ENCODE data around the gene TNRC6C. TPM values are rescaled to one million over a fixed set of nuclear protein-coding genes. Genes with fewer than 3 reads are reported as not detected.

The TNRC6C gene
- total and polyA plus RNA-seq, 10 donors: 1.7 to 37.0 (median 18.3) TPM

DNA sequence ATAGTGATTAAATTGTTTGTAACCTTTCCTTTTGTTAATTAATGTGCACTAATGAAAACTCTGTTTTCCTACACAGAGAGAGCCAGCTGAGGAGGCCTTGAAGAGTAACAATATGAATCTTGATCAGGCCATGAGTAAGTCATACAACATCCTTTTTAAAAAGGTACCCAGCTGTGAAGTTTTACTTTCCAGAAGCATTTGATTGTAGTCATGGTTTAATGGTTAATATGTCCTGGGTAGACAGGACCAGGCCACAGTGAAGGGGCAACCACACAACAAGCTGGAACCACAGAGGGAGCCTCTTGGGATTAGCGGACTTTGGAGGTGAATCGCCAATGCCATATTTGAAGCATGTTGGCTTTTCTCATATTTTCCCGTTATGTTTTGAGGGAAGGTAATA, 114.5 kb downstream of the TNRC6C start:
- intact Hi-C loops (cut with DNase I; ENCODE audit: low total_unique reads): no loop called here
- 92 to 100% (median 99%) methylated on average over 3 of the region's 3 CpGs for WGBS, 5 donors
- peaks cover 11 to 100% (median 92%) of the 10 kb centered on the region in 6 donors for H3K36me3 ChIP-seq
- DNase-seq: no peak
- H3K9me3 ChIP-seq: no peaks in the 10 kb centered on the region
- TF ChIP-seq CTCF (IDR thresholded peaks at IDR 0.05 in 8 of 11, conservative IDR thresholded peaks at IDR 0.05 in 3 of 11) (no peak), POLR2A (IDR thresholded peaks at IDR 0.05) (no peak), POLR2AphosphoS5 (IDR thresholded peaks at IDR 0.05) (no peak)
- no peaks in the 10 kb centered on the region for H3K27me3 ChIP-seq (replicated peaks in 1 of 7)
- no peaks in the 10 kb centered on the region for H3K4me1 ChIP-seq
- no peak overlapping the region for H3K27ac ChIP-seq
- H3K4me3 ChIP-seq: no peak overlapping the region

DNA sequence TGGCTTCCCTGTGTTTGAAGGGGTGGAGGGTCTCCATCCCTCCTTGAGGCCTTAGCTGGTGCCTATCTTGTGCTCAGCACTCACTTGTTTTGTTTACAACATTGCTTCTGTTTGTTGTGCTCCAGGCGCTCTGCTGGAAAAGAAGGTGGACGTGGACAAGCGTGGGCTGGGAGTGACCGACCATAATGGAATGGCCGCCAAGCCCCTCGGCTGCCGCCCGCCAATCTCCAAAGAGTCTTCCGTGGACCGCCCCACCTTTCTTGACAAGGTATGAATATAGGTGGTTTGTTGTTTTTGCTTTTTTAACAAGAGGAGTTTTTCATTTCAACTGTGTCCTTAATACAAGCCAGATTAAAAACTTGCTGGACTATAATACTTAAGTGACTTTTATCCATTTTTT, 116.5 kb downstream of the TNRC6C start:
- peaks cover 11 to 100% (median 94%) of the 10 kb centered on the region in 6 donors for H3K36me3 ChIP-seq

DNA sequence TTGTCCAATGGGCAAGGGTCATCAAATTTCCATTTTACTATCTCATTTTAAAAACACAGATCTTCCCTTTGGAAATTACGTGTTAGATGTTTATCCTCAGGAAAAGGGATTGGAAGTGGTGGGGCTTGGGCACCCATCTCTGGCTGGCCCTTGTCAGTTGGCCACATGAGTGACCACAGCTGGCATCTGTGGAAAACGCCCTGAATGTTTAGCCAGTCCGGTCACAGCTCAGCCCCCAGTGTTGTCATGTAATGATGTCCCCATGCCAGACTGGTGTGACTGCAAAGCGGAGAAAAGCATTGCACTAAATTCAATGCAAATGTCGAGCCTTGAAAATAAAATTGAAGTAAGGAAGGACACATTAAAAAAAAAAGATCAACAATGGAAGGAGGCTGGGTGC, 117.0 kb downstream of the TNRC6C start:
- no peak overlapping the region for H3K4me3 ChIP-seq
- no peaks in the 10 kb centered on the region for H3K9me3 ChIP-seq
- peaks cover 11 to 100% (median 96%) of the 10 kb centered on the region in 6 donors for H3K36me3 ChIP-seq
- TF ChIP-seq POLR2AphosphoS5 (IDR thresholded peaks at IDR 0.05) (no peak), POLR2A (IDR thresholded peaks at IDR 0.05) (no peak), CTCF (IDR thresholded peaks at IDR 0.05 in 8 of 11, conservative IDR thresholded peaks at IDR 0.05 in 3 of 11) (no peak)
- no peak overlapping the region for H3K27ac ChIP-seq
- intact Hi-C loops (cut with DNase I; ENCODE audit: low total_unique reads): no loop called here
- no peaks in the 10 kb centered on the region for H3K4me1 ChIP-seq
- WGBS, 5 donors: 89 to 98% (median 94%) methylated on average over 5 of the region's 5 CpGs
- no peak for DNase-seq
- no peaks in the 10 kb centered on the region for H3K27me3 ChIP-seq (replicated peaks in 1 of 7)

More for the DNA sequence above, 116.5 kb downstream of the TNRC6C start:
- Histone ChIP-seq H3K4me3 (no peak overlapping the region), H3K4me1 (no peaks in the 10 kb centered on the region), H3K9me3 (no peaks in the 10 kb centered on the region), H3K27ac (no peak overlapping the region), H3K27me3 (replicated peaks in 1 of 7) (no peaks in the 10 kb centered on the region)
- TF ChIP-seq CTCF (IDR thresholded peaks at IDR 0.05 in 8 of 11, conservative IDR thresholded peaks at IDR 0.05 in 3 of 11) (no peak), POLR2AphosphoS5 (IDR thresholded peaks at IDR 0.05) (no peak), POLR2A (IDR thresholded peaks at IDR 0.05) (no peak)
- DNase-seq: no peak
- 94 to 98% (median 97%) methylated on average over 10 of the region's 10 CpGs for WGBS, 5 donors
- intact Hi-C loops (cut with DNase I; ENCODE audit: low total_unique reads): no loop called here

DNA sequence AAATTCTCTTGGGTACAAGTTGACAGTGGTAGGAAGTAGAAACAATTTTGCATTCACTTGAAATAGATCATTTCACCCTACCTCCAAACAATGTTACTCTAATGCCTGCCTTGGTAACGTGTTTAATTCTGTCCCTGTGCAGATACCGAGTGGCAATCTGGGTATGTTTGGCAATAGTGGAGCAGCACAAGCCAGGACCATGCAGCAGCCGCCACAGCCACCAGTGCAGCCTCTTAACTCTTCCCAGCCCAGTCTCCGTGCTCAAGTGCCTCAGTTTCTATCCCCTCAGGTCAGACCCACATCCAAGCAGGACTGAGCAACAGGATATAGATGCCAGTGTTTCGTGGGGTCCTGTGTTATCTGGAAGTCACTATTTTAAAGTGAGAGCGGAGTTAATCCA, 120.8 kb downstream of the TNRC6C start:
- intact Hi-C loops (cut with DNase I; ENCODE audit: low total_unique reads): no loop called here
- Histone ChIP-seq H3K27ac (no peak overlapping the region), H3K4me3 (no peak overlapping the region), H3K36me3 (peaks cover 11 to 100% (median 83%) of the 10 kb centered on the region in 6 donors), H3K9me3 (no peaks in the 10 kb centered on the region), H3K4me1 (no peaks in the 10 kb centered on the region), H3K27me3 (replicated peaks in 1 of 7) (no peaks in the 10 kb centered on the region)
- WGBS, 5 donors: 91 to 97% (median 92%) methylated on average over 6 of the region's 6 CpGs
- DNase-seq: no peak
- TF ChIP-seq POLR2AphosphoS5 (IDR thresholded peaks at IDR 0.05) (no peak), CTCF (IDR thresholded peaks at IDR 0.05 in 8 of 11, conservative IDR thresholded peaks at IDR 0.05 in 3 of 11) (no peak)

All from spleen (tissue), 11 donors.